Activated CD8-positive, alpha-beta T cell treated with anti-CD3 and anti-CD28 coated beads, Interleukin-2, amount 10 ng/mL, durations not matched to agents 7 days and 5 days (primary cell): ENCODE measurements around the gene HOMER3. TPM values are rescaled to one million over a fixed set of nuclear protein-coding genes. Genes with fewer than 3 reads are reported as not detected.
"Not testable (repeated sequence)": the region's sequence is repeated elsewhere in the genome, so short reads cannot be mapped to it uniquely, and the experiment has no call there.

Source experiments
- ATAC-seq: fragments of 150-1000 bp; cut with Tn5 transposase; one replicate; pipeline ENCODE4 v1.10.0; 2021; ENCODE audit warnings: moderate library complexity
- CTCF ChIA-PET: fragments of 350-600 bp; sonication (Branson Sonifier 250); formaldehyde crosslinking; loops from one replicate; lab custom pipeline; 2021; ENCODE audit warnings: antibody characterized with exemption; lab: Charles Lee
- POLR2A ChIA-PET: fragments of 350-600 bp; sonication (Branson Sonifier 250); formaldehyde crosslinking; loops from one replicate; lab custom pipeline; 2021; ENCODE audit warnings: antibody characterized with exemption; lab: Charles Lee
- DNase-seq: peaks from one replicate; pipeline ENCODE4 v3.0.0-alpha.2; 2020
- H3K27ac Mint-ChIP-seq: one replicate; pipeline ENCODE4 v1.8.0; 2021; ENCODE audit warnings: mild to moderate bottlenecking, mixed read lengths
- H3K27me3 Mint-ChIP-seq: one replicate; pipeline ENCODE4 v1.8.0; 2021; ENCODE audit warnings: low read depth, mixed read lengths
- H3K36me3 Mint-ChIP-seq: one replicate; pipeline ENCODE4 v1.8.0; 2021; ENCODE audit warnings: low read depth, mixed read lengths
- H3K4me1 Mint-ChIP-seq: one replicate; pipeline ENCODE4 v1.8.0; 2021; ENCODE audit warnings: low read depth, mixed read lengths
- H3K4me3 Mint-ChIP-seq: one replicate; pipeline ENCODE4 v1.8.0; 2021; ENCODE audit warnings: mild to moderate bottlenecking, mixed read lengths
- H3K9me3 Mint-ChIP-seq: one replicate; pipeline ENCODE4 v1.8.0; 2022; ENCODE audit warnings: mixed read lengths; ENCODE audit not compliant: insufficient read depth
- total RNA-seq, 2 experiments: library from RNA; stranded (reverse); gene quantifications; one replicate each; pipeline ENCODE4 v1.2.3, GENCODE V29; 2021

Gene HOMER3
- total RNA-seq, 2 experiments from 2014 or later: not detected

DNA sequence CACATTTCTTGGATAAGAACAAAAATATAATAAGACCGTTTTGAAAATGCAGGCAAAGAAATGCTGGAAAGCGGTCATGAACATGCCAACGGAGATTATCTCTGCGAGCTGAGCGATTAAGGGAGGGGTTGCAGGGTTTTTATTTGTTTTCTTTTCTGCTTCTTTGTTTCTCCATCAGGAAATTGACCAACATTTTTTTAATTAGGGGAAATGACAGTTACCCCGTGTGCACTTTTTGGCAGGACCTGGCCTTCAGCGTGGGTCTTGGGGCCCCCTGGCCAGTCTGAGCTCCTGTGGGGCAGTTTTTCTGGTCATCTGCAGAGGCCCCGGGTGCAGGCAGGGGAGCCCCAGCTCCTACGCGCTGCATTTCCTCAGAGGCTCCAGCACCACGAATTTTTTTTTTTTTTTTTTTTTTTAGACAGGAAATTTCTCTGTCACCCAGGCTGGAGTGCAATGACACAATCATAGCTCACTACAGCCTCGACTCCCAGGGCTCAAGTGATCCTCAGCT is 31.3 kb upstream of the HOMER3 start:
- no peak overlapping the region for H3K27ac Mint-ChIP-seq
- H3K9me3 Mint-ChIP-seq: no peaks in the 10 kb centered on the region
- CTCF ChIA-PET: no interaction called here
- POLR2A ChIA-PET: no interaction called here
- peaks cover 7% of the 10 kb centered on the region for H3K27me3 Mint-ChIP-seq
- DNase-seq (no peak), ATAC-seq (no peak)
- no peak overlapping the region for H3K4me3 Mint-ChIP-seq
- no peaks in the 10 kb centered on the region for H3K36me3 Mint-ChIP-seq
- H3K4me1 Mint-ChIP-seq: peaks cover 4% of the 10 kb centered on the region

DNA sequence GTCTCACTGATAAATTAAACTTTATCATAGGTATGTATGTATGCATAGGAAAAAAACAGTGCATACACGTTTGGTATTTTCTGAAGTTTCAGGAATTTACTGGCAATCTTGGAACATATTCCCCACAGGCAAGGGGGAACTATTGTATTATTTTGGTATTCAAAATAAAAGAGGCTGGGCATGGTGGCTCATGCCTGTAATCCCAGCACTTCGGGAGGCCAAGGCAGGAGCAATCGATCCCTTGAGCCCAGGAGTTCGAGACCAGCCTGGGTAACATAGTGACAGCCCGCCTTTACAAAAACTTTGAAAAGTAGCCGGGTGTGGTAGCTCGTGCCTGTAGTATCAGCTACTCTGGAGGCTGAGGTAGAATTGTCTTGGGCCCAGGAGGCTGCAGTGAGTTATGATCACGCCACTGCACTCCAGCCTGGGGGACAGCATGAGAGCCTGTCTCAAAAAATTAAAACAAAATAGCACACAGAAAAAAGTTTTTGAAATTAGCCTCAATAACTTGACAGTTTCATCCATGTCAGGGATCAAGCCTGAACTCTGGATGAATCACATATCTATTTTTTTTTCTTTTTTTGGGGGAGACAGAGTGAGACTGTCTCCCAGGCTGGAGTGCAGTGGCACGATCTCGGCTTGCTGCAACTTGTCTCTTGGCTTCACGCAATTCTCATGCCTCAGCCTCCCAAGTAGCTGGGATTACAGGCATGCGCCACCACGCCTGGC is 29.1 kb upstream of the HOMER3 start:
- ChIA-PET CTCF (no interaction called here), POLR2A (no interaction called here)
- H3K27ac Mint-ChIP-seq: no peak overlapping the region

DNA sequence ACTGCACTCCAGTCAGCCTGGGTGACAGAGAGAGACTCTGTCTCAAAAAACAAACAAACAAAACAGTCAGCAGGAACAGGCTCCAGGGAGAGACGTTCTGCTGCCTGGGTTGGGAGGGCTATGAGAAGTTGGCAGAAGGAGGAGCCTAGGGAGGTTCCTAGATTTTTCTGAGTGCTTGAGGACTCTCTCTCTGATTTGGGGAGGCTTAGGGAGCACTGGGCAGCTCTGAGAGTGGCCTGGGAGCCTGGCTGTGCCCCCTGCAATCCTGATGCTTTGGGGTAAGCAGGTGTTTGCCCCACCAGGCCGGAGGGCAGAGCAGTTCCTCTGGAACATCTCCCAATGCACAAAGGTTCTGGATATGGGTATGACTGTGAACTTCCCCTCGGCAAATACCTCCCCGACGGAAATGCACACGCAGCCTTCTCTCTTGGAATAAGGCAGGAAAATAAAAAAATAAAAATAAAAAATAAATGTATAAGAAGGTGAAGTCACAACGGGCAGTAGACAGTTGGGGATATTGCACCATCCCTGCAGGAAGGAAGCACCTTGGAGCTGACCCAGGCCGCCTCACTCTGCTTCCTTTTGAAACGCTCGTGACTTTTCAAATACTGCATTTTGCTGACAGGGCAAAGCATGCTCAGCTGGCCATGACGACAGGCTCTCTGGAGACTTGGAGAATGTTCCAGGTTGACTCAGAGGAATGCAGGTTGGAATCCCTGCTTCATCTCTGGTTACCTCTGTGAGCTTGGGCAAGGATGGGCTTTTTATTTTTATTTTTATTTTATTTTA is 26.5 kb upstream of the HOMER3 start:
- ChIA-PET CTCF (no interaction called here), POLR2A (no interaction called here)
- Mint-ChIP-seq H3K4me1 (no peaks in the 10 kb centered on the region), H3K9me3 (no peaks in the 10 kb centered on the region), H3K4me3 (no peak overlapping the region), H3K27ac (no peak overlapping the region), H3K27me3 (peaks cover 7% of the 10 kb centered on the region), H3K36me3 (no peaks in the 10 kb centered on the region)
- DNase-seq (no peak), ATAC-seq (no peak)

More for the DNA sequence above, 29.1 kb upstream of the HOMER3 start:
- Mint-ChIP-seq H3K9me3 (no peaks in the 10 kb centered on the region), H3K4me3 (no peak overlapping the region), H3K4me1 (peaks cover 4% of the 10 kb centered on the region), H3K27me3 (peaks cover 7% of the 10 kb centered on the region), H3K36me3 (no peaks in the 10 kb centered on the region)
- no peak for DNase-seq
- no peak for ATAC-seq

DNA sequence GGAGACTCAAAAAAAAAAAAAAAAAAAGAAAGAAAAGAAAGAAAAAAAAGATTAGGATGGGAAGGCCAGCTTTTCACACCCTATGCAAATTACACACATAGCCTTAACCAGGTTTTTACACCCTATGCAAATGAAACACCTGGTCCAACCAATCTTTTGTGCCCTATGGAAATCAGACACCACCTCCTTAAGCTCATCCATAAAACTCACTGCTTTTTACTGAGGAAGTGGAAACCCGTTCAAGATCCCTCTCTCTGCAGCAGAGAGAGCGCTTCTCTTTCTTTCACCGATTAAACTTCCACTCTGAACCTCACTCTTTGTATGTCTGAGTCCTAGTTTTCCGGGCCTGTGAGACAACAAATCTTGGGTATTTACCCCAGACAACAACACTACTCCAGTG is 25.3 kb upstream of the HOMER3 start:
- ATAC-seq: no peak
- CTCF ChIA-PET: no interaction called here
- POLR2A ChIA-PET: interaction anchor here (0.8 kb wide), 1 partner anchor 47 kb away, joined by 3 read pairs; the partner anchor contains the start of genes COPE and DDX49
- H3K9me3 Mint-ChIP-seq: no peaks in the 10 kb centered on the region
- H3K4me3 Mint-ChIP-seq: no peak overlapping the region
- no peaks in the 10 kb centered on the region for H3K36me3 Mint-ChIP-seq
- no peak overlapping the region for H3K27ac Mint-ChIP-seq
- peaks cover 11% of the 10 kb centered on the region for H3K4me1 Mint-ChIP-seq
- H3K27me3 Mint-ChIP-seq: peaks cover 14% of the 10 kb centered on the region
- DNase-seq: no peak

DNA sequence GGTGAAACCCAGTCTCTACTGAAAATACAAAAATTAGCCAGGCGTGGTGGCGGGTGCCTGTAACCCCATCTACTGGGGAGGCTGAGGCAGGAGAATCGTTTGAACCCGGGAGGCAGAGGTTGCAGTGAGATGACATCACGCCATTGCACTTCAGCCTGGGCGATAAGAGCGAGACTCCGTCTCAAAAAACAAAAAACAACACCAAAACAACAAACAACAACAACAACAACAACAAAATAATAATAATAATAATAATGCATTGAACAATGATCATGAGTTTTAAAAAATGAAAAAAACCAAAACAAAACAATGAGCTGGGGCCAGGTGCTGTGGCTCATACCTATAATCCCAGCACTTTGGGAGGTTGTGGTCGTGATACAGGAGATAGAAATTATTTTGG is 23.1 kb upstream of the HOMER3 start:
- Mint-ChIP-seq H3K4me3 (no peak overlapping the region), H3K9me3 (no peaks in the 10 kb centered on the region), H3K4me1 (peaks cover 12% of the 10 kb centered on the region), H3K27me3 (peaks cover 14% of the 10 kb centered on the region), H3K36me3 (no peaks in the 10 kb centered on the region), H3K27ac (no peak overlapping the region)
- CTCF ChIA-PET: no interaction called here
- POLR2A ChIA-PET: no interaction called here
- ATAC-seq (no peak), DNase-seq (no peak)

DNA sequence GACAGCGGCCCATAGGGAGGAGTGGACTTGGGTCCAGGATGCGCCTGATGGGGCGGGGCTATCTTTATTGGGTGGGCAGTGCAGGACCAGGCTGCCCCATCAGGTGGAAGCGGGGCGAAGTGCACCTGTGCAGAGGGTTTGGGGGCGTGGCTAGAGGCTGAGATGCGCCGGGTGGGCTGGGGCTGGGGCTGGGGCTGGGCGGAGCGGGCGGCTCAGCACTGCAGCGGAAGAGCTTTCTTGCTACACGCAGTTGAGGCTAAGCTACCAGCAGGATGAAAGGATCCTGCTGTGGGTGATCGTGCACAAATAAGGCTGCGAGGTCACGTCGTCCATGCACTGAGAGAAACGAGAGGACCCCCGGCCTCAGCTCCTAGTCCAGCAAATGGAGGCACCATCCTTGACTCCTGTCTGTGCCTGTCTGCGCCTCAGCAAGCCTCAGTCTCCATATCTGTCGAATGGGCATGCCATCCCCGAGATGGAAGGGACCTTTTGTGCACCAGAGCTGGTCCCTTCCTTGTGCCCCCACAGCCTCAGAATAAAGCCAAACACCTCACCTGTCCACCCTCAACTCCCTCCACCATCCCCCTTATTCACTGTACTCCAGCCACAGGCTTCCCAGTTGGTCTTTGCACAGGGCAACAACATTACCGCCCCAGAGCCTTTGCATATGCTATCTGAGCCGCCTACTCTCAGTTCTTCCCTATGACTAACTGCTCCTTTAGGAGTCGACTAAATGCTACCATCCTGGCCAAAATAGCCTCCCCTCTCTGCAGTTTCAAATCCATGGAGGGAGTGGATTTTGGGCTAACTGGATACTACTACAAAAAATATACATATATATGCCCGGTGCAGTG is 21.0 kb upstream of the HOMER3 start:
- Mint-ChIP-seq H3K4me3 (no peak overlapping the region), H3K4me1 (peaks cover 12% of the 10 kb centered on the region), H3K36me3 (no peaks in the 10 kb centered on the region), H3K27ac (no peak overlapping the region), H3K9me3 (no peaks in the 10 kb centered on the region), H3K27me3 (peaks cover 9% of the 10 kb centered on the region)
- CTCF ChIA-PET: no interaction called here
- ATAC-seq (peak; percentile 68), DNase-seq (peak; percentile 37)
- POLR2A ChIA-PET: no interaction called here

DNA sequence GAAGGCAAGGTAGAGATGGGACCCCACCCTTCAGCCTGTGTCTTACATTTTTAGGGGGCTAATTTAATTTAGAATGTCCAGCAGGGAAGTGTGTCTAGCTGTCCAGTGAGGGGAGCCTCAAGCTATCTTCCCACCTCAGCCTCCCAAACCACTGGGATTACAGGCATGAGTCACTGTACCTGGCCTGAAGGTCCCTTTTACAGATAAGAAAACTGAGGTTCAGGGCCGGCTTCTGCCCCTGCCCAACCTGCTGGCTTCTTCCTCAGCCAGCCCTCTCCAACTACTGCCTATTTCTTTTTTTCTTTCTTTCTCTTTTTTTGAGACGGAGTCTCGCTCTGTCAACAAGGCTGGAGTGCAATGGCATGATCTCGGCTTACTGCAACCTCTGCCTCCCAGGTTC is 19.4 kb upstream of the HOMER3 start:
- ATAC-seq: no peak
- Mint-ChIP-seq H3K4me1 (peaks cover 12% of the 10 kb centered on the region), H3K27ac (no peak overlapping the region), H3K9me3 (no peaks in the 10 kb centered on the region), H3K27me3 (peaks cover 9% of the 10 kb centered on the region), H3K4me3 (no peak overlapping the region), H3K36me3 (no peaks in the 10 kb centered on the region)
- POLR2A ChIA-PET: no interaction called here
- no peak for DNase-seq
- CTCF ChIA-PET: no interaction called here

DNA sequence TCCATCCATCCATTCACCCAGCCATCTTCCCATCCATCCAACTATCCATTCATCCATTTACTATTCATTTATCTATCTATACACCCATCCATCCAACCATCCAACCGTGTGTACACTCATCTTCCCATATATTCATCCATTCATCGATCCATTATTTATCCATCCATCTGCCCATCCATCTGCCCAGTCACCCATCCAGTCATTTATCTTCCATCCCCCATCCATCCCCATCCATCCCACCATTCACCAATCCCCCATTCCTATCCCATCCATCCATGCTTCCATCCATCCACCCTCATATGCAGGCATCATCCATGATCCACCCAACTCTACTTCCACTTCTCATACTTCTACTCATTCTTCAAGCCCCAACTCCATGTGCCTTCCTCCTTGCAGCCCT is 14.0 kb upstream of the HOMER3 start:
- Mint-ChIP-seq H3K27me3 (peaks cover 3% of the 10 kb centered on the region), H3K27ac (no peak overlapping the region), H3K4me3 (no peak overlapping the region), H3K36me3 (no peaks in the 10 kb centered on the region), H3K4me1 (no peaks in the 10 kb centered on the region), H3K9me3 (no peaks in the 10 kb centered on the region)
- CTCF ChIA-PET: no interaction called here
- DNase-seq (no peak), ATAC-seq (no peak)
- POLR2A ChIA-PET: no interaction called here

DNA sequence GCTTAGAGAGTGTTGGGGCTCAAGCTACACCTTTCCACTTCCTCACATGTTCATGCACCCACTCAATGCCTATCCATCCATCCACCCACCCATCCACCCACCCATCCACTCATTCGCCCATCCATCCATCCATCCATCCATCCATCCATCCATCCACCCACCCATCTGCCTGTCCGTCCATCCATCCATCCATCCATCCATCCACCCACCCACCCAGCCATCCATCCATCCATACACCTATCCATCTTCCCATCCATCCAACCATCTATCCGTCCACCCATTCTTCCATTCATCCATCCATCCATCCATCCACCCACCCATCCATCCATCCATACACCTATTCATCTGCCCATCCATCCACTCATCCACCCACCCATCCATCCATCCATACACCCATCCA is 13.1 kb upstream of the HOMER3 start:
- ATAC-seq: no peak
- no peak overlapping the region for H3K4me3 Mint-ChIP-seq
- H3K27me3 Mint-ChIP-seq: peaks cover 3% of the 10 kb centered on the region
- CTCF ChIA-PET: no interaction called here
- POLR2A ChIA-PET: no interaction called here
- DNase-seq: no peak
- H3K27ac Mint-ChIP-seq: no peak overlapping the region
- H3K4me1 Mint-ChIP-seq: no peaks in the 10 kb centered on the region
- no peaks in the 10 kb centered on the region for H3K9me3 Mint-ChIP-seq
- no peaks in the 10 kb centered on the region for H3K36me3 Mint-ChIP-seq

DNA sequence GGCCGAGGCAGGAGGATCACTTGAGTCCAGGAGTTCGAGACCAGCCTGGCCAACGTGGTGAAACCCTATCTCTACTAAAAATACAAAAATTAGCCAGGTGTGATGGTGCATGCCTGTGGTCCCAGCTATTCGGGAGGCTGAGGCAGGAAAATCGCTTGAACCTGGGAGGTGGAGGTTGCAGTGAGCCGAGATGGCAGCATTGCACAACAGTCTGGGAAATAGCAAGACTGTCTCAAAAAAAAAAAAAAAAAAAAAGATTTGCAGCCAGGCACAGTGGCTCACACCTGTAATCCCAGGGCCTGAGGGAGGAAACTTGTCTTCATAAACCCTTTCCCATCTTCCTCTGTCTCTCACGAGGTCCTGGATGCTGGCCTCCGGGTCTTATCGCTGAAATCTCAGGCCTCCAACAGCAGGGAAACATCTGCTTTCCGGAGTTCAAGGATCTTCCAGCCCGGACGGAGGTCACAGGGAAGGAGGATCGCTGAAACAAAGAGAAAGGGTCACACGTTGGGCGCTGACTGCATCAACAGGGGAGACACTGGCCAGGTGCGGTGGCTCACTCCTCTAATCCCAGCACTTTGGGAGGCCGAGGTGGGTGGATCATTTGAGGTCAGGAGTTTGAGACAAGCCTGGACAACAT is 11.5 kb upstream of the HOMER3 start:
- POLR2A ChIA-PET: interaction anchor here (0.6 kb wide), 1 partner anchor 105 kb away, joined by 3 read pairs; no protein-coding TSS in a partner anchor
- H3K27ac Mint-ChIP-seq, CTCF ChIA-PET, H3K4me1 Mint-ChIP-seq, ATAC-seq, DNase-seq, H3K36me3 Mint-ChIP-seq, H3K4me3 Mint-ChIP-seq, H3K9me3 Mint-ChIP-seq, H3K27me3 Mint-ChIP-seq: not testable (repeated sequence)

DNA sequence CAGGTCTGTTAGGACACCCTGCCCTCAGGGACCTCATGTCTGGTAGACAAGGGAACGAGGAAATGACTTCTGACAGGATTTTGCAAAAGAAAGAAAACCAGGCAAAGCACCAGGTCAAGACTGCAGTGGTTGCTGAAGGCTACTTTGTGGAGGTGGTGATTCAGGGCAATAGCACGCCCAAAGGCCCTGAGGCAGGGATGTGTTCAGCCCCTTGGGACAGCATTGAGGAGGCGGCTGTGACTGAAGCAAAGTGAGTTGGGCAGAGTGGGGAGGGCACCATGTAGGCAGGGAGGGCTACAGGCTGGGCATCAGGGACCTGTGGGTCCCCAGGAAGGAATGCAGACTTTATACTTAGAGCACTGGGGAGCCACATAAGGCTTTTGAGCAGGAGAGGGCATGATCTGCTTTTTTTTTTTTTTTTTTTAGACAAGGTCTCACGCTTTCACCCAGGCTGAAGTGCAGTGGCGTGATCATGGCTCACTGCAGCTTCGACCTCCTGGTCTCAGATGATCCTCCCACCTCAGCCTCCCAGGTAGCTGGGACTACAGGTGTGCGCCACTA is 10.8 kb upstream of the HOMER3 start:
- ChIA-PET POLR2A (no interaction called here), CTCF (no interaction called here)
- H3K4me3 Mint-ChIP-seq: no peak overlapping the region
- H3K4me1 Mint-ChIP-seq: no peaks in the 10 kb centered on the region
- no peak overlapping the region for H3K27ac Mint-ChIP-seq
- no peaks in the 10 kb centered on the region for H3K9me3 Mint-ChIP-seq
- no peaks in the 10 kb centered on the region for H3K36me3 Mint-ChIP-seq
- ATAC-seq: no peak
- DNase-seq: no peak
- peaks cover 3% of the 10 kb centered on the region for H3K27me3 Mint-ChIP-seq
